Head of caudate nucleus (tissue), 42 donors: ENCODE measurements around the gene OTUB2.

Experiments used
- DNase-seq, 42 donors: peaks; one replicate each; pipeline versions ENCODE4 v3.0.0 to v3.0.0-alpha.2; 2020 to 2021; ENCODE audit warnings: mixed read lengths in 7 of 42
- intact Hi-C: fragments of 100-400 bp; cut with DNase I; formaldehyde crosslinking; loops from one replicate; pipeline ENCODE4 v1.15.0; 2022

The OTUB2 gene

GRCh38 chr14:93994919-93995682 lies 31.0 kb upstream of the OTUB2 start:
- DNase-seq, result peak in 37 of 42 donors; percentile 21 to 87 (median 48)
- intact Hi-C loops, result no loop called here

GRCh38 chr14:93996130-93996695 lies 29.9 kb upstream of the OTUB2 start:
- DNase-seq, result no peak

GRCh38 chr14:93997082-93997481 lies 29.1 kb upstream of the OTUB2 start, which contains the start of gene CCDC197:
CCDC197 (plus strand) TSS chr14:93997301; CDS start chr14:93998132, 831 bp downstream.
- DNase-seq, result no peak
- intact Hi-C loops, result no loop called here

More at GRCh38 chr14:93996130-93996695, 29.9 kb upstream of the OTUB2 start:
- intact Hi-C loops, result no loop called here

GRCh38 chr14:93997916-93998870 lies 27.9 kb upstream of the OTUB2 start:
- intact Hi-C loops, result no loop called here
- no peak for DNase-seq

GRCh38 chr14:93998871-93999403 lies 27.2 kb upstream of the OTUB2 start:
- intact Hi-C loops, result no loop called here
- no peak for DNase-seq

GRCh38 chr14:93999573-93999972 lies 26.6 kb upstream of the OTUB2 start:
- intact Hi-C loops, result no loop called here
- DNase-seq, result no peak

- DNase-seq, result no peak
- intact Hi-C loops, result loop anchor here (2.0 kb wide), 1 partner anchor 61 kb away; no protein-coding TSS in a partner anchor
These were observed 25.9 kb upstream of the OTUB2 start for GRCh38 chr14:94000267-94000666.

GRCh38 chr14:94001016-94001415 lies 25.1 kb upstream of the OTUB2 start:
- intact Hi-C loops, result loop anchor here (2.0 kb wide), 1 partner anchor 62 kb away; no protein-coding TSS in a partner anchor
- no peak for DNase-seq

GRCh38 chr14:94001501-94002396 lies 24.4 kb upstream of the OTUB2 start:
- intact Hi-C loops, result loop anchor here (2.0 kb wide), 1 partner anchor 63 kb away; no protein-coding TSS in a partner anchor
- DNase-seq, result peak; percentile 35 to 85 (median 64)

- no peak for DNase-seq
- intact Hi-C loops, result no loop called here
These were observed 22.7 kb upstream of the OTUB2 start for GRCh38 chr14:94003397-94003796.

- DNase-seq, result no peak
- intact Hi-C loops, result no loop called here
These were observed 22.1 kb upstream of the OTUB2 start for GRCh38 chr14:94004015-94004414.

GRCh38 chr14:94005324-94006073 lies 20.6 kb upstream of the OTUB2 start:
- no peak for DNase-seq
- intact Hi-C loops, result no loop called here

- no peak for DNase-seq
- intact Hi-C loops, result no loop called here
These were observed 17.9 kb upstream of the OTUB2 start for GRCh38 chr14:94008234-94008633.

GRCh38 chr14:94009767-94010166 lies 16.4 kb upstream of the OTUB2 start:
- no peak for DNase-seq
- intact Hi-C loops, result no loop called here

- intact Hi-C loops, result no loop called here
These were observed 15.5 kb upstream of the OTUB2 start for GRCh38 chr14:94010625-94011024.

GRCh38 chr14:94011795-94012194 lies 14.3 kb upstream of the OTUB2 start:
- DNase-seq, result no peak
- intact Hi-C loops, result no loop called here

More at GRCh38 chr14:94010625-94011024, 15.5 kb upstream of the OTUB2 start:
- no peak for DNase-seq

- intact Hi-C loops, result no loop called here
- no peak for DNase-seq
These were observed 11.8 kb upstream of the OTUB2 start for GRCh38 chr14:94014382-94014781.
